Gastrocnemius medialis (tissue), 4 donors: ENCODE data around the gene SSBP4. TPM values are rescaled to one million over a fixed set of nuclear protein-coding genes. Genes with fewer than 3 reads are reported as not detected.

Experiments used
- ATAC-seq, 2 donors: fragments of 150-250 bp; one replicate each; pipeline ENCODE4 v1.9.1; 2016
- DNase-seq, 2 donors: peaks; one replicate each; pipeline ENCODE4 v3.0.0-alpha.2; 2019
- H3K27ac ChIP-seq, 4 donors: fragments of 200-600 bp; sonication (generic); 1 replicate in 1 of 4; 2 replicates in 3 of 4; pipeline ENCODE4 v1.5.1; 2016 to 2018; ENCODE audit warnings: mild to moderate bottlenecking in 2 of 4, moderate library complexity in 1 of 4
- H3K27me3 ChIP-seq, 3 donors: fragments of 200-600 bp; sonication (generic) in 2 of 3; 1 replicate in 1 of 3; 2 replicates in 2 of 3; pipeline versions ENCODE4 v1.5.1 to v1.6.0; 2016 to 2019; ENCODE audit warnings: mild to moderate bottlenecking in 1 of 3, moderate library complexity in 1 of 3
- H3K36me3 ChIP-seq, 2 donors: fragments of 200-600 bp; sonication (generic) in 1 of 2; one replicate each; pipeline ENCODE4 v1.5.1; 2017 to 2018
- H3K4me1 ChIP-seq, 2 donors: fragments of 200-600 bp; sonication (generic) in 1 of 2; one replicate each; pipeline ENCODE4 v1.5.1; 2016 to 2017; ENCODE audit warnings: mild to moderate bottlenecking in 2 of 2
- H3K4me3 ChIP-seq, 4 donors: fragments of 200-600 bp; sonication (generic) in 3 of 4; 1 replicate in 1 of 4; 2 replicates in 3 of 4; pipeline ENCODE4 v1.5.1; 2016 to 2019; ENCODE audit warnings: mild to moderate bottlenecking in 2 of 4
- H3K9me3 ChIP-seq, 3 donors: fragments of 200-600 bp; sonication (generic) in 2 of 3; 1 replicate in 1 of 3; 2 replicates in 2 of 3; pipeline ENCODE4 v1.5.1; 2016 to 2019
- CTCF ChIP-seq, 5 experiments: fragments of 450-650 bp in 3 of 5; fragments of 200-600 bp in 2 of 5; sonication (generic) in 2 of 5; IDR thresholded peaks in 4 of 5; conservative IDR thresholded peaks in 1 of 5; 1 replicate in 4 of 5; 2 replicates in 1 of 5; pipeline ENCODE4 v1.5.1; 2016 to 2019; ENCODE audit warnings: antibody characterized with exemption in 5 of 5, mild to moderate bottlenecking in 3 of 5, moderate library complexity in 3 of 5
- POLR2A ChIP-seq, 2 donors: fragments of 450-650 bp; IDR thresholded peaks; one replicate each; pipeline ENCODE4 v1.6.1; 2017; ENCODE audit warnings: antibody characterized with exemption in 2 of 2, mild to moderate bottlenecking in 2 of 2, moderate library complexity in 2 of 2
- in situ Hi-C, 4 donors: fragments of 200-750 bp; cut with MboI; loops; one replicate each; pipeline versions ENCODE4 v1.15.0 to v1.8.0; 2017; ENCODE audit warnings: low sequenced_read_pairs in 4 of 4
- intact Hi-C: fragments of 100-400 bp; cut with DNase I; formaldehyde crosslinking; loops from one replicate; pipeline ENCODE4 v1.15.1; 2023; ENCODE audit warnings: low total_unique reads
- total RNA-seq, 4 donors: library from RNA; depleted of rRNA; stranded (reverse); fragments of >200 nt; gene quantifications; one replicate each; pipeline versions ENCODE4 v1.1.0 to v1.2.3, GENCODE V29; 2016

SSBP4 gene
- total RNA-seq, 4 donors from 2014 or later, result 24.7 to 65.2 (median 44.1) TPM

- no peak for ATAC-seq
- Histone ChIP-seq H3K4me1 (peaks cover 6 to 16% of the 10 kb centered on the region in 2 donors), H3K27ac (no peak overlapping the region), H3K36me3 (peaks cover 0 to 69% of the 10 kb centered on the region in 2 donors), H3K27me3 (no peaks in the 10 kb centered on the region), H3K9me3 (no peaks in the 10 kb centered on the region), H3K4me3 (no peak overlapping the region)
- intact Hi-C loops (no loop called here), in situ Hi-C loops (no loop called here)
- no peak for DNase-seq
- TF ChIP-seq CTCF (IDR thresholded peaks at IDR 0.05 in 4 of 5, conservative IDR thresholded peaks at IDR 0.05 in 1 of 5) (no peak), POLR2A (IDR thresholded peaks at IDR 0.05) (no peak)
Measured at GRCh38 chr19:18449552-18449951, 30.4 kb downstream of the SSBP4 start.

- Histone ChIP-seq H3K27me3 (no peaks in the 10 kb centered on the region), H3K27ac (no peak overlapping the region), H3K36me3 (peaks cover 0 to 61% of the 10 kb centered on the region in 2 donors), H3K4me3 (no peak overlapping the region), H3K9me3 (no peaks in the 10 kb centered on the region), H3K4me1 (peaks cover 6 to 16% of the 10 kb centered on the region in 2 donors)
- intact Hi-C loops, result loop anchor here (2.0 to 5.0 kb wide), 2 partner anchors 139 to 397 kb away; partner anchors contain the start of gene REX1BD
- TF ChIP-seq CTCF (IDR thresholded peaks at IDR 0.05 in 4 of 5, conservative IDR thresholded peaks at IDR 0.05 in 1 of 5), result no peak
- TF ChIP-seq POLR2A (IDR thresholded peaks at IDR 0.05), result no peak
- in situ Hi-C loops, result loop anchor here (10.0 to 25.0 kb wide), 5 partner anchors 112 to 395 kb away; partner anchors contain the start of genes UBA52 (in 3 of the 4), UPF1 (in 2 of the 4), CRTC1 (in 1 of the 4) and KXD1 (in 1 of the 4)
- no peak for DNase-seq
- no peak for ATAC-seq
Measured at GRCh38 chr19:18450021-18450930, 31.1 kb downstream of the SSBP4 start.

GRCh38 chr19:18450931-18451836 lies 32.0 kb downstream of the SSBP4 start:
- H3K9me3 ChIP-seq, result no peaks in the 10 kb centered on the region
- intact Hi-C loops (loop anchor here (2.0 to 5.0 kb wide), 2 partner anchors 138 to 396 kb away; partner anchors contain the start of gene REX1BD), in situ Hi-C loops (loop anchor here (10.0 to 25.0 kb wide), 5 partner anchors 111 to 394 kb away; partner anchors contain the start of genes UBA52 (in 3 of the 4), UPF1 (in 2 of the 4), CRTC1 (in 1 of the 4) and KXD1 (in 1 of the 4))
- peak; percentile 73 to 83 for ATAC-seq
- H3K36me3 ChIP-seq, result peaks cover 0 to 52% of the 10 kb centered on the region in 2 donors
- no peaks in the 10 kb centered on the region for H3K27me3 ChIP-seq
- no peak overlapping the region for H3K4me3 ChIP-seq
- peak; percentile 56 to 80 for DNase-seq
- peak overlapping the region in 3 of 4 donors; percentile 18 to 28 (median 20) for H3K27ac ChIP-seq
- peak; percentile 97 to 99 (median 98) for TF ChIP-seq CTCF (IDR thresholded peaks at IDR 0.05 in 4 of 5, conservative IDR thresholded peaks at IDR 0.05 in 1 of 5)
- no peak for TF ChIP-seq POLR2A (IDR thresholded peaks at IDR 0.05)
- peaks cover 6 to 16% of the 10 kb centered on the region in 2 donors for H3K4me1 ChIP-seq

GRCh38 chr19:18452386-18452785 lies 33.2 kb downstream of the SSBP4 start:
- no peaks in the 10 kb centered on the region for H3K9me3 ChIP-seq
- H3K4me3 ChIP-seq, result no peak overlapping the region
- in situ Hi-C loops, result loop anchor here (10.0 to 25.0 kb wide), 5 partner anchors 110 to 392 kb away; partner anchors contain the start of genes UBA52 (in 3 of the 4), UPF1 (in 2 of the 4), CRTC1 (in 1 of the 4) and KXD1 (in 1 of the 4)
- H3K36me3 ChIP-seq, result peaks cover 0 to 40% of the 10 kb centered on the region in 2 donors
- DNase-seq (no peak), ATAC-seq (no peak)
- no peak overlapping the region for H3K27ac ChIP-seq
- no peaks in the 10 kb centered on the region for H3K27me3 ChIP-seq
- intact Hi-C loops, result loop anchor here (5.0 kb wide), 1 partner anchor 395 kb away; no protein-coding TSS in a partner anchor
- TF ChIP-seq POLR2A (IDR thresholded peaks at IDR 0.05), result no peak
- H3K4me1 ChIP-seq, result peaks cover 18 to 28% of the 10 kb centered on the region in 2 donors
